Osteocyte (in vitro differentiated cells): Measurements from ENCODE around the gene TCHP. TPM values are rescaled to one million over a fixed set of nuclear protein-coding genes. Genes with fewer than 3 reads are reported as not detected.

Source experiments
- DNase-seq: peaks from one replicate; pipeline ENCODE4 v3.0.0; 2021; ENCODE audit warnings: mixed read lengths; ENCODE audit not compliant: unreplicated experiment; ENCODE audit errors: extremely low spot score
- H3K27ac Mint-ChIP-seq: one replicate; pipeline ENCODE4 v1.8.0; 2021; ENCODE audit warnings: mild to moderate bottlenecking, mixed read lengths; ENCODE audit not compliant: unreplicated experiment
- H3K27me3 Mint-ChIP-seq: one replicate; pipeline ENCODE4 v1.8.0; 2021; ENCODE audit warnings: mixed read lengths; ENCODE audit not compliant: unreplicated experiment
- H3K36me3 Mint-ChIP-seq: one replicate; pipeline ENCODE4 v1.8.0; 2021; ENCODE audit warnings: mixed read lengths; ENCODE audit not compliant: unreplicated experiment
- H3K4me1 Mint-ChIP-seq: one replicate; pipeline ENCODE4 v1.8.0; 2021; ENCODE audit warnings: mixed read lengths; ENCODE audit not compliant: unreplicated experiment
- H3K4me3 Mint-ChIP-seq: one replicate; pipeline ENCODE4 v1.8.0; 2021; ENCODE audit warnings: mild to moderate bottlenecking, moderate library complexity, mixed read lengths; ENCODE audit not compliant: unreplicated experiment
- H3K9me3 Mint-ChIP-seq: one replicate; pipeline ENCODE4 v1.8.0; 2021; ENCODE audit warnings: mixed read lengths; ENCODE audit not compliant: unreplicated experiment
- total RNA-seq: library from RNA; stranded (reverse); gene quantifications from 2 replicates; pipeline ENCODE4 v1.2.1, GENCODE V29; 2021
- TF ChIP-seq, protein P1 (sequence below): fragments of 200-600 bp; sonication (generic); IDR thresholded peaks from 2 replicates; pipeline ENCODE4 v1.5.0; 2021; ENCODE audit warnings: antibody characterized with exemption, mild to moderate bottlenecking, moderate library complexity

TCHP gene
- total RNA-seq, 1 donor from 2014 or later, result 14.4 TPM

DNA sequence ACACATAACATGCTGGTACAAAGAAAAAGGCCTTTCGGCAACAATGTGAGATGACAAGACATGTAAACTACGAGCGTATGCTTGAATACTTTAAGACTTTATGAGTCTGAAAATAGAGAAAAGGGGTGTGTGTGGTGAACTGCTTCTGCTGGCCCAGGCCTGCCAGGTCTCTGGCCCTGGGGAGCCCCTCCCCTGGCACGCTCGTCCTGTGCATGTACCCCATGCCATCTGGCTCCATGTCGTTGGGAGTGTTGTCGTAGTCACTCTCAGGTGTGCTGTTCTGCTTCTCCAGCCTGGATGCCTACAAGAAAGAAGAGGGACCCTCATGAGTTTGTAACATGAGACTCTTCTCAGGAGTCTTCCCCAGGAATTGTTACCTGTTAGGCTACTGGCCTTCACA is 38.9 kb downstream of the TCHP start:
- TF ChIP-seq, protein P1, sequence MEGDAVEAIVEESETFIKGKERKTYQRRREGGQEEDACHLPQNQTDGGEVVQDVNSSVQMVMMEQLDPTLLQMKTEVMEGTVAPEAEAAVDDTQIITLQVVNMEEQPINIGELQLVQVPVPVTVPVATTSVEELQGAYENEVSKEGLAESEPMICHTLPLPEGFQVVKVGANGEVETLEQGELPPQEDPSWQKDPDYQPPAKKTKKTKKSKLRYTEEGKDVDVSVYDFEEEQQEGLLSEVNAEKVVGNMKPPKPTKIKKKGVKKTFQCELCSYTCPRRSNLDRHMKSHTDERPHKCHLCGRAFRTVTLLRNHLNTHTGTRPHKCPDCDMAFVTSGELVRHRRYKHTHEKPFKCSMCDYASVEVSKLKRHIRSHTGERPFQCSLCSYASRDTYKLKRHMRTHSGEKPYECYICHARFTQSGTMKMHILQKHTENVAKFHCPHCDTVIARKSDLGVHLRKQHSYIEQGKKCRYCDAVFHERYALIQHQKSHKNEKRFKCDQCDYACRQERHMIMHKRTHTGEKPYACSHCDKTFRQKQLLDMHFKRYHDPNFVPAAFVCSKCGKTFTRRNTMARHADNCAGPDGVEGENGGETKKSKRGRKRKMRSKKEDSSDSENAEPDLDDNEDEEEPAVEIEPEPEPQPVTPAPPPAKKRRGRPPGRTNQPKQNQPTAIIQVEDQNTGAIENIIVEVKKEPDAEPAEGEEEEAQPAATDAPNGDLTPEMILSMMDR, result no peak
- Mint-ChIP-seq H3K4me1 (no peaks in the 10 kb centered on the region), H3K27me3 (no peaks in the 10 kb centered on the region), H3K9me3 (no peaks in the 10 kb centered on the region), H3K36me3 (peaks cover 48% of the 10 kb centered on the region), H3K4me3 (no peak overlapping the region), H3K27ac (no peak overlapping the region)
- DNase-seq, result no peak

DNA sequence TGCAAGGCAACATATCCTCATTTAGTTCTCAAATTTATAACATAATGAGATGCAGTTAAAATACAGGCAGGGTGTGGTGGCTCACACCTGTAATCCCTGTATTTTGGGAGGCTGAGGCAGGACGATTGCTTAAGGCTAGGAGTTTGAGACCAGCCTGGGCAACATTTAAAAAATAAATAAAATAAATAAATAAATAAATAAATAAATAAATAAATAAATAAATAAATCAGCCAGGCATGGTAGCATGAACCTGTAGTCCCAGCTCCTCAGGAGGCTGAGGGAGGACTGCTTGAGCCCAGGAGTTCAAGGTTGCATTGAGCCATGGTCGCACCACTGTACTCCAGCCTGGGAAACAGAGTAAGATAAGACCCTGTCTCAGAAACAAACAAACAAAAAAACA is 39.4 kb downstream of the TCHP start:
- Mint-ChIP-seq H3K36me3 (peaks cover 42% of the 10 kb centered on the region), H3K4me3 (no peak overlapping the region), H3K27me3 (no peaks in the 10 kb centered on the region), H3K4me1 (no peaks in the 10 kb centered on the region), H3K27ac (no peak overlapping the region), H3K9me3 (no peaks in the 10 kb centered on the region)
- TF ChIP-seq, protein P1, result no peak
- no peak for DNase-seq

DNA sequence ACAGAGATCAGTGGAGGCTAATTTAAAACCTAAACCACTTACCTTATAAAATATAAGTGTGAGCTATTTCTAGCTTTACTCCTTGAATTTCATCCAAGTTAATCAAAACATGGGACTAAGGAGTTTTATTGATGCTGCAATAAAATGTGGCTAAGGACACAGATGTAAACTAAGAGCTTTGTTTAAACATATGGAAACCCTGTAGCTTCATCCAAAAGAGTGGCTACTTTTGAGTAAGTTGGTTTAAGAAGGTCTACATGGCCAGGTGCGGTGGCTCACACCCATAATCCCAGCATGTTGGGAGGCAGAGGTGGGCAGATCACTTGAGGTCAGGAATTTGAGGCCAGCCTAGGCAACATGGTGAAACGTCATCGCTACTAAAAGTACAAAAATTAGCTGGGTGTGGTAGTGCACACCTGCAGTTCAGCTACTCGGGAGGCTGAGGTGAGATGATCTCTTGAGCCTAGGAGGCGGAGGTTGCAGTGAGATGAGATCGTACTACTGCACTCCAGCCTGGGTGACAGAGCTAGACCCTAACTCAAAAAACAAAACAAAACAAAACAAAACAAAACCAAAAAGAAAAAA is 40.4 kb downstream of the TCHP start:
- peaks cover 43% of the 10 kb centered on the region for H3K36me3 Mint-ChIP-seq
- TF ChIP-seq, protein P1, result no peak
- H3K4me3 Mint-ChIP-seq, result no peak overlapping the region
- peaks cover 7% of the 10 kb centered on the region for H3K4me1 Mint-ChIP-seq
- DNase-seq, result no peak
- H3K27ac Mint-ChIP-seq, result no peak overlapping the region
- no peaks in the 10 kb centered on the region for H3K9me3 Mint-ChIP-seq
- no peaks in the 10 kb centered on the region for H3K27me3 Mint-ChIP-seq

DNA sequence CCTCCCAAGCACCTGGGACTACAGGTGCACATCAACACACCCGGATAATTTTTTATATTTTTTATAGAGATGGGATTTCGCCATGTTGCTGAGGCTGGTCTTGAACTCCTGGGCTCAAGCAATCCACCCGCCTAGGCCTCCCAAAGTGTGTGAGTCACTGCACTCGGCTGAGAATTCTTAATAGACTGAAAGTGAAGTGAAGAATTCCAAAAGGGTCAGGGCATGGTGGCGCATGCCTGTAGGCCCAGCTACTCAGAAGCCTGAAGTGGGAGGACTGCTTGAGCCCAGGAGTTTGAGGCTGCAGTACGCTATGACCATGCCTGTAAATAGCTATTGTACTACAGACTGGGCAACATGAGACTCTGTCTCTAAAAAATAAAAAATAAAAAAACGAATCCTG is 43.7 kb downstream of the TCHP start:
- TF ChIP-seq, protein P1, result no peak
- DNase-seq, result no peak
- peaks cover 24% of the 10 kb centered on the region for H3K4me1 Mint-ChIP-seq
- no peaks in the 10 kb centered on the region for H3K27me3 Mint-ChIP-seq
- no peak overlapping the region for H3K4me3 Mint-ChIP-seq
- no peaks in the 10 kb centered on the region for H3K9me3 Mint-ChIP-seq
- H3K27ac Mint-ChIP-seq, result no peak overlapping the region
- peaks cover 37% of the 10 kb centered on the region for H3K36me3 Mint-ChIP-seq

DNA sequence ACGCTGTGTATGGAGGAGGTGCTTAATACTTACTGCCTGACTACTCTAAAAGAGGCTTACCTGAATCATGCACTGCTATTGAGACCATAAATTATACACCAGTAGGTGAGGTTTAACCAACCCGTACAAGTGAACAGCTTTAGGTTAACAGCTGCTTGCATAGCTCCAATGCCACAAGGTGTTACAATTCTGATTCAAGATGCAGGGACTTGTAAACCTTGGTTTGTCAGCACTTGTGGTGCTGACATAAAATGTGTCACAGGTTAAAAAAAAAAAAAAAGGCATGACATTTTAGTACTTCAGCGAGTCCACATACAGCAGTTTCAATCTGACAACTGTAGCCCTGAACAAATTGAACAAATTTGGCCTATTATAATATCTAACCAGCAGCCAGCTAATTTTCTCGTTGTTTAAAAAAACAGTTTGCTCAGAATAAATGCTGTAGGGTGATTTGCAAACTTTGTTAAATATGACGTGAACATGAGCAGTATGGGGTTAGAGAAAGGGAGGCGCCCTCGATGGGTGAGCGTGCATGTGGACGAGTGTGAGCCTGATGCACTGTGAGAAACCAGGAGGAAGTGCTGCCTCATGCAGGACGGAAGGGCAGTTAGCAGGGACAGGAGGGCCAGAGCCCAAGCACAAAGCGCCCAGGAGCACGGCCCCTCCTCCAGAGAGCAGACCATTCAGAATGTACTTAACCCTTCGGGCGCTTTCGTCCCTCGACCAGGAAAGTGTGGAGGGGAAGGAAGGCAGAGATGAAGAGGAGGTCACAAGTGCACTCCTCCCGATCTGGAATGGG is 44.7 kb downstream of the TCHP start:
- no peaks in the 10 kb centered on the region for H3K27me3 Mint-ChIP-seq
- TF ChIP-seq, protein P1, result no peak
- no peak overlapping the region for H3K4me3 Mint-ChIP-seq
- no peak for DNase-seq
- H3K4me1 Mint-ChIP-seq, result peaks cover 33% of the 10 kb centered on the region
- peak overlapping the region; percentile 41 for H3K27ac Mint-ChIP-seq
- H3K9me3 Mint-ChIP-seq, result no peaks in the 10 kb centered on the region
- peaks cover 36% of the 10 kb centered on the region for H3K36me3 Mint-ChIP-seq
